Measurements from ENCODE around the gene TMEM9.

DNA sequence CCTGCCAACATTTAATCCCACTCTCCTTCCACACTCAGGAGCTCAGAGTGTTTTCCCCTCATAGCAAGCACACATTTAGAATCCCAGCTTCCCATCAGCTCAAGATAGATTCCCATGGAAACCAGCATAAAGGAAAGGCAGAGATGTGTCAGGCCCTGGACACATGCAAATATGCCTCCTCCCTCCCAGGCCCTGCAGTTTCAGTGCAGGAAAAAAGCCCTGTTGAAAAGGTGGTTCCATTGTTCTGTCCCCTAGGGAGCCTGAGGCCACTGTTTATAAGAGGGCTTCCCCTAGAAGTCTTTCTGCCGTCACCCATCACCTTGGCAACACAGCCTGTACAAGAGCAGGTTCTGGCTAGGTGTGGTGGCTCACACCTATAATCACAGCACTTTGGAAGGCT lies 45.7 kb downstream of the TMEM9 start:
- TF ChIP-seq EP300 (IDR thresholded peaks at IDR 0.05): no peak
- TF ChIP-seq, protein P1, sequence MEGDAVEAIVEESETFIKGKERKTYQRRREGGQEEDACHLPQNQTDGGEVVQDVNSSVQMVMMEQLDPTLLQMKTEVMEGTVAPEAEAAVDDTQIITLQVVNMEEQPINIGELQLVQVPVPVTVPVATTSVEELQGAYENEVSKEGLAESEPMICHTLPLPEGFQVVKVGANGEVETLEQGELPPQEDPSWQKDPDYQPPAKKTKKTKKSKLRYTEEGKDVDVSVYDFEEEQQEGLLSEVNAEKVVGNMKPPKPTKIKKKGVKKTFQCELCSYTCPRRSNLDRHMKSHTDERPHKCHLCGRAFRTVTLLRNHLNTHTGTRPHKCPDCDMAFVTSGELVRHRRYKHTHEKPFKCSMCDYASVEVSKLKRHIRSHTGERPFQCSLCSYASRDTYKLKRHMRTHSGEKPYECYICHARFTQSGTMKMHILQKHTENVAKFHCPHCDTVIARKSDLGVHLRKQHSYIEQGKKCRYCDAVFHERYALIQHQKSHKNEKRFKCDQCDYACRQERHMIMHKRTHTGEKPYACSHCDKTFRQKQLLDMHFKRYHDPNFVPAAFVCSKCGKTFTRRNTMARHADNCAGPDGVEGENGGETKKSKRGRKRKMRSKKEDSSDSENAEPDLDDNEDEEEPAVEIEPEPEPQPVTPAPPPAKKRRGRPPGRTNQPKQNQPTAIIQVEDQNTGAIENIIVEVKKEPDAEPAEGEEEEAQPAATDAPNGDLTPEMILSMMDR (IDR thresholded peaks at IDR 0.05): no peak
- TF ChIP-seq POLR2AphosphoS5 (IDR thresholded peaks at IDR 0.05): no peak
